A673 (cell line): Measurements from ENCODE around the gene SEMA5A. TPM values are rescaled to one million over a fixed set of nuclear protein-coding genes. Genes with fewer than 3 reads are reported as not detected.

Experiments used
- BruUV-seq: library from RNA; stranded (reverse); fragments of 400-500 nt; replicated peaks from 2 replicates; lab custom pipeline; 2021; lab: Mats Ljungman, UMichigan
- CTCF ChIA-PET: fragments of 300-600 bp; sonication (Branson Sonifier 250); formaldehyde crosslinking; loops from one replicate; lab custom pipeline; 2022; ENCODE audit warnings: antibody characterized with exemption; lab: Charles Lee
- POLR2A ChIA-PET: fragments of 300-600 bp; sonication (Branson Sonifier 250); formaldehyde crosslinking; loops from one replicate; lab custom pipeline; 2022; ENCODE audit warnings: antibody characterized with exemption; ENCODE audit not compliant: low non-redundant PET; lab: Charles Lee
- DNase-seq: peaks from one replicate; pipeline ENCODE4 v3.0.0-alpha.2; 2015; ENCODE audit warnings: low spot score
- H3K27ac ChIP-seq: fragments of 200-600 bp; sonication (generic); 2 replicates; pipeline ENCODE4 v1.5.1; 2016; ENCODE audit warnings: mixed run types, low read depth, mild to moderate bottlenecking, mixed read lengths, antibody characterized with exemption, low read length; ENCODE audit not compliant: poor library complexity, severe bottlenecking
- H3K27me3 ChIP-seq: fragments of 200-600 bp; sonication (generic); replicated peaks from 2 replicates; pipeline ENCODE4 v1.6.1; 2017; ENCODE audit warnings: mixed run types, low read depth, mild to moderate bottlenecking, mixed read lengths, antibody characterized with exemption, low read length; ENCODE audit not compliant: insufficient read depth, poor library complexity
- H3K36me3 ChIP-seq: fragments of 200-600 bp; sonication (generic); 2 replicates; pipeline ENCODE4 v1.6.1; 2016; ENCODE audit warnings: mixed run types, mild to moderate bottlenecking, mixed read lengths, antibody characterized with exemption, low read length; ENCODE audit not compliant: insufficient read depth, poor library complexity, severe bottlenecking
- H3K4me1 ChIP-seq: fragments of 200-600 bp; sonication (generic); 2 replicates; pipeline ENCODE4 v1.6.1; 2017; ENCODE audit warnings: mixed run types, mild to moderate bottlenecking, mixed read lengths, antibody characterized with exemption, low read length; ENCODE audit not compliant: insufficient read depth, poor library complexity, severe bottlenecking
- H3K4me3 ChIP-seq: fragments of 200-600 bp; sonication (generic); 2 replicates; pipeline ENCODE4 v1.5.1; 2016; ENCODE audit warnings: low read depth, mixed run types, mild to moderate bottlenecking, mixed read lengths, low read length; ENCODE audit not compliant: poor library complexity, severe bottlenecking
- H3K9me3 ChIP-seq: fragments of 200-600 bp; sonication (generic); 2 replicates; pipeline ENCODE4 v1.6.1; 2016; ENCODE audit warnings: mixed run types, low read depth, mild to moderate bottlenecking, mixed read lengths, antibody characterized with exemption, low read length; ENCODE audit not compliant: poor library complexity, severe bottlenecking
- CTCF ChIP-seq: fragments of 300-800, 200-600 bp; sonication (generic); conservative IDR thresholded peaks from 2 replicates; pipeline ENCODE4 v1.5.1; 2017; ENCODE audit warnings: low read depth, mild to moderate bottlenecking, antibody characterized with exemption, low read length, moderate library complexity, mixed read lengths
- EZH2 ChIP-seq: fragments of 200-600 bp; sonication (generic); IDR thresholded peaks from 2 replicates; pipeline ENCODE4 v1.6.1; 2017; ENCODE audit warnings: borderline replicate concordance, low read depth, mild to moderate bottlenecking, mixed read lengths, antibody characterized with exemption, low read length; ENCODE audit not compliant: poor library complexity, severe bottlenecking
- intact Hi-C: fragments of 100-400 bp; cut with micrococcal nuclease; formaldehyde crosslinking; loops from one replicate; pipeline ENCODE4 v1.10.0; 2022; ENCODE audit not compliant: unreplicated experiment
- total RNA-seq: library from RNA; stranded (reverse); gene quantifications from 2 replicates; pipeline ENCODE4 v1.2.3, GENCODE V29; 2021

The SEMA5A gene
- total RNA-seq, 1 experiment from 2014 or later = 0.17 TPM

- H3K4me1 ChIP-seq = no peaks in the 10 kb centered on the region
- no peak overlapping the region for H3K27ac ChIP-seq
- H3K36me3 ChIP-seq = no peaks in the 10 kb centered on the region
- BruUV-seq = no TSS peak
- peaks cover 5% of the 10 kb centered on the region for H3K27me3 ChIP-seq
- DNase-seq = no peak
- ChIA-PET POLR2A (no interaction called here), CTCF (no interaction called here)
- no peak overlapping the region for H3K4me3 ChIP-seq
- no peak for TF ChIP-seq EZH2
- no peak for TF ChIP-seq CTCF
- intact Hi-C loops = no loop called here
- no peaks in the 10 kb centered on the region for H3K9me3 ChIP-seq
These were observed 16.4 kb downstream of the SEMA5A start for GRCh38 chr5:9529513-9529912.

GRCh38 chr5:9529041-9529480 lies 16.8 kb downstream of the SEMA5A start:
- ChIA-PET CTCF (no interaction called here), POLR2A (no interaction called here)
- Histone ChIP-seq H3K27me3 (peaks cover 2% of the 10 kb centered on the region), H3K4me1 (no peaks in the 10 kb centered on the region), H3K9me3 (no peaks in the 10 kb centered on the region), H3K27ac (no peak overlapping the region), H3K4me3 (no peak overlapping the region), H3K36me3 (no peaks in the 10 kb centered on the region)
- no TSS peak for BruUV-seq
- no peak for DNase-seq
- no peak for TF ChIP-seq CTCF
- intact Hi-C loops = no loop called here

GRCh38 chr5:9524941-9525340 lies 20.9 kb downstream of the SEMA5A start:
- DNase-seq = no peak
- ChIA-PET CTCF (no interaction called here), POLR2A (no interaction called here)
- Histone ChIP-seq H3K36me3 (no peaks in the 10 kb centered on the region), H3K27me3 (no peaks in the 10 kb centered on the region), H3K4me3 (no peak overlapping the region), H3K27ac (no peak overlapping the region), H3K4me1 (no peaks in the 10 kb centered on the region), H3K9me3 (no peaks in the 10 kb centered on the region)
- no TSS peak for BruUV-seq
- intact Hi-C loops = no loop called here
- TF ChIP-seq CTCF = no peak
- no peak for TF ChIP-seq EZH2
